ENCODE data around the gene PPRC1. TPM values are rescaled to one million over a fixed set of nuclear protein-coding genes. Genes with fewer than 3 reads are reported as not detected.

Gene PPRC1
- total and polyA plus RNA-seq, 2 experiments from 2014 or later = 9.8 to 23.7 TPM

GRCh38 chr10:102198027-102198426, 65.2 kb downstream of the PPRC1 start:
- DNase-seq (ENCODE audit: low spot score) = no peak
- no peak overlapping the region for H3K4me2 ChIP-seq
- H3K9me3 ChIP-seq (ENCODE audit: low read depth) = no peaks in the 10 kb centered on the region
- no peaks in the 10 kb centered on the region for H3K79me2 ChIP-seq
- no peaks in the 10 kb centered on the region for H4K20me1 ChIP-seq (ENCODE audit: insufficient read depth, poor library complexity, severe bottlenecking)
- no peaks in the 10 kb centered on the region for H3K9me2 ChIP-seq (replicated peaks; ENCODE audit: insufficient read depth)
- 78% methylated on average over 2 of the region's 2 CpGs for WGBS (ENCODE audit: low lambda C conversion rate, missing lambda C conversion rate)
- H3K27ac ChIP-seq = no peak overlapping the region
- no peak overlapping the region for H3K4me3 ChIP-seq
- no peaks in the 10 kb centered on the region for H3K4me1 ChIP-seq (ENCODE audit: insufficient read depth)
- no peaks in the 10 kb centered on the region for H3K36me3 ChIP-seq (replicated peaks; ENCODE audit: insufficient read depth, low read depth)
- TF ChIP-seq CTCF (IDR thresholded peaks at IDR 0.05; ENCODE audit: poor library complexity) (no peak), EZH2 (IDR thresholded peaks at IDR 0.05; ENCODE audit: borderline replicate concordance) (no peak), EZH2phosphoT487 (IDR thresholded peaks at IDR 0.05; ENCODE audit: low read depth, severe bottlenecking, unreplicated experiment) (no peak)
- H3K27me3 ChIP-seq = no peaks in the 10 kb centered on the region
- H2AFZ ChIP-seq = no peak overlapping the region

Small RNA genes lying within 50 kb of the gene (small RNA-seq; reads per million reads assigned to genes)
- gene AL500527.1 (not detected), gene AL500527.2 (not detected)

Other genes starting within 250 kb of the PPRC1 start
- gene ARMH3, start 76.9 kb upstream of the PPRC1 start, total RNA-seq = 10.6 and 11.7 TPM in 2 replicates
- gene ARMH3, start 76.9 kb upstream of the PPRC1 start, polyA plus RNA-seq = 12.6 and 15.1 TPM in 2 replicates
- gene HPS6, start 67.7 kb upstream of the PPRC1 start, total RNA-seq = 22.4 and 24.6 TPM in 2 replicates
- gene HPS6, start 67.7 kb upstream of the PPRC1 start, polyA plus RNA-seq = 18.0 and 25.2 TPM in 2 replicates
- 46.3 and 47.2 TPM in 2 replicates for gene LDB1, start 12.7 kb upstream of the PPRC1 start, total RNA-seq
- 28.2 and 31.2 TPM in 2 replicates for gene LDB1, start 12.7 kb upstream of the PPRC1 start, polyA plus RNA-seq
- gene NOLC1, start 19.3 kb downstream of the PPRC1 start, total RNA-seq = 29.8 and 50.4 TPM in 2 replicates
- gene NOLC1, start 19.3 kb downstream of the PPRC1 start, polyA plus RNA-seq = 46.2 and 49.5 TPM in 2 replicates
- 0.40 TPM in 1 of 2 replicates, not detected in the other for gene ELOVL3, start 93.3 kb downstream of the PPRC1 start, total RNA-seq
- not detected in 2 replicates for gene ELOVL3, start 93.3 kb downstream of the PPRC1 start, polyA plus RNA-seq
- gene PITX3, start 108.5 kb downstream of the PPRC1 start, total RNA-seq = not detected in 2 replicates
- 0.52 and 0.79 TPM in 2 replicates for gene PITX3, start 108.5 kb downstream of the PPRC1 start, polyA plus RNA-seq
- 43.0 and 55.4 TPM in 2 replicates for gene GBF1, start 112.5 kb downstream of the PPRC1 start, total RNA-seq
- gene GBF1, start 112.5 kb downstream of the PPRC1 start, polyA plus RNA-seq = 35.7 and 43.1 TPM in 2 replicates

All from hepatocyte (in vitro differentiated cells).